Measurements from ENCODE around the gene DCHS2.

The DCHS2 gene

DNA sequence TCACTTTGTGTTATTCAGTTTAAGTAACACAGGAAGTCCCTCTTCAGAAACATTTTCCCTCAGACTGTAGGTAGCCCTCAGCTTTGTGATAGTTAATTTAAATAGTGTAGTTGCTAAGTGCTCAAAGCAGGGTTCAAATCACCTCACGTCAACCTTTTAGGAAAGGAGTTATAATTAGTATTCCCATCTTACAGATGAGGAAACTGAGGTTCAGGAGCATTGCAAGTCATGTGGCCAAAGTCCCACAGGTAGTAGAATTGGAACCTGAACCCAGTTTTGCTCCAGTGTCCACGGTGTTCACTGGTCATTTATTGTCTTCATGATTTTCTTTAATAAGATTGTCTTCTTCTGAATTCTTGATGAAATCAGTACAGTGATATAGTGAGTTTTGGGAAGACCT, 4.3 kb upstream of the DCHS2 start:
- WGBS (ENCODE audit: extremely low coverage, insufficient coverage, insufficient read length), result no CpG with 5 or more reads among the region's 2 CpGs
- peaks cover 3 to 7% of the 10 kb centered on the region in 2 experiments for H3K4me1 ChIP-seq (ENCODE audit: control insufficient read depth in 1 of 2, insufficient read depth in 2 of 2, low read length in 2 of 2)

DNA sequence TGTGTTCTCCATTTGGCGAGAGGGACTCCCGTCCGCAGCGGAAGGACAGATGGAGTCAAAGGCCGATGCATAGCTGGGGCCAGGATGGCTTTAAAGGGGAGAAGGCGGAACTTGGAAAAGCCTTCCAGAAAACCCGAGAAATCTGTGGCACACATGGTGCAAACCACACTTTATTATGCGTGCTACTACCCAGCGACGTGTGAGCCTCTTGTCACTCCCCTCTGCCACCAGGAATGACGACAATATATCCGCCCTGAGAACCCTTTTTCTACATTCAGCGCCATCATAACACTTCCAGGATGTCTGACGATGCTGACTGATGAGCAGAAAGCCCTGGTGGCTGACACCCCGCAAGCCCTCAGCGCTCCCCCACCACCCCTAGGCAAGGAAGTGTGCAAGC, 689 bp upstream of the DCHS2 start:
- Histone ChIP-seq H3K4me2 (ENCODE audit: low read length) (peak overlapping the region; percentile 49), H3K9ac (ENCODE audit: low read length) (no peak overlapping the region), H3K18ac (ENCODE audit: low read length) (no peak overlapping the region), H3K4me1 (ENCODE audit: control insufficient read depth in 1 of 2, insufficient read depth in 2 of 2, low read length in 2 of 2) (peaks cover 9 to 11% of the 10 kb centered on the region in 2 experiments), H2AFZ (ENCODE audit: insufficient read depth, low read length, poor library complexity) (no peak overlapping the region), H3K4me3 (ENCODE audit: low read depth, low read length) (no peak overlapping the region), H4K12ac (ENCODE audit: low read depth, low read length) (no peak overlapping the region), H3K27me3 (ENCODE audit: insufficient read depth, low read length) (peaks cover 38% of the 10 kb centered on the region), H2BK12ac (ENCODE audit: low read length) (no peak overlapping the region), H3K23ac (ENCODE audit: low read length) (no peak overlapping the region), H2AK5ac (ENCODE audit: low read length) (no peak overlapping the region), H3K79me1 (ENCODE audit: low read length) (no peaks in the 10 kb centered on the region), H3K79me2 (ENCODE audit: control insufficient read depth, insufficient read depth, low read length, poor library complexity) (no peaks in the 10 kb centered on the region), H3K4ac (ENCODE audit: low read depth, low read length) (no peak overlapping the region), H4K91ac (ENCODE audit: low read depth, low read length) (no peak overlapping the region), H3K9me3 (ENCODE audit: insufficient read depth, low read depth, low read length) (peaks cover 22% of the 10 kb centered on the region), H3K36me3 (ENCODE audit: control insufficient read depth in 1 of 2, insufficient read depth in 2 of 2, low read length in 2 of 2) (no peaks in the 10 kb centered on the region), H2BK120ac (ENCODE audit: insufficient read depth, low read length, poor library complexity) (no peak overlapping the region), H3K14ac (ENCODE audit: low read length) (no peak overlapping the region), H2BK5ac (ENCODE audit: low read depth, low read length, poor library complexity) (no peak overlapping the region), H4K8ac (ENCODE audit: low read depth, low read length) (no peak overlapping the region), H3K27ac (ENCODE audit: low read depth, low read length) (no peak overlapping the region)
- WGBS (ENCODE audit: extremely low coverage, insufficient coverage, insufficient read length), result no CpG with 5 or more reads among the region's 16 CpGs
- no peak for DNase-seq

More for the DNA sequence above, 4.3 kb upstream of the DCHS2 start:
- Histone ChIP-seq H3K23ac (ENCODE audit: low read length) (no peak overlapping the region), H2BK5ac (ENCODE audit: low read depth, low read length, poor library complexity) (no peak overlapping the region), H2AFZ (ENCODE audit: insufficient read depth, low read length, poor library complexity) (no peak overlapping the region), H3K9me3 (ENCODE audit: insufficient read depth, low read depth, low read length) (peaks cover 4% of the 10 kb centered on the region), H2BK12ac (ENCODE audit: low read length) (no peak overlapping the region), H3K14ac (ENCODE audit: low read length) (no peak overlapping the region), H3K9ac (ENCODE audit: low read length) (no peak overlapping the region), H3K27me3 (ENCODE audit: insufficient read depth, low read length) (peaks cover 20% of the 10 kb centered on the region), H3K79me1 (ENCODE audit: low read length) (no peaks in the 10 kb centered on the region), H4K12ac (ENCODE audit: low read depth, low read length) (no peak overlapping the region), H4K91ac (ENCODE audit: low read depth, low read length) (no peak overlapping the region), H3K4me3 (ENCODE audit: low read depth, low read length) (no peak overlapping the region), H3K27ac (ENCODE audit: low read depth, low read length) (no peak overlapping the region), H3K36me3 (ENCODE audit: control insufficient read depth in 1 of 2, insufficient read depth in 2 of 2, low read length in 2 of 2) (no peaks in the 10 kb centered on the region), H3K4me2 (ENCODE audit: low read length) (no peak overlapping the region), H3K18ac (ENCODE audit: low read length) (no peak overlapping the region), H2AK5ac (ENCODE audit: low read length) (no peak overlapping the region), H3K4ac (ENCODE audit: low read depth, low read length) (no peak overlapping the region), H2BK120ac (ENCODE audit: insufficient read depth, low read length, poor library complexity) (no peak overlapping the region), H4K8ac (ENCODE audit: low read depth, low read length) (no peak overlapping the region), H3K79me2 (ENCODE audit: control insufficient read depth, insufficient read depth, low read length, poor library complexity) (no peaks in the 10 kb centered on the region)
- no peak for DNase-seq

DNA sequence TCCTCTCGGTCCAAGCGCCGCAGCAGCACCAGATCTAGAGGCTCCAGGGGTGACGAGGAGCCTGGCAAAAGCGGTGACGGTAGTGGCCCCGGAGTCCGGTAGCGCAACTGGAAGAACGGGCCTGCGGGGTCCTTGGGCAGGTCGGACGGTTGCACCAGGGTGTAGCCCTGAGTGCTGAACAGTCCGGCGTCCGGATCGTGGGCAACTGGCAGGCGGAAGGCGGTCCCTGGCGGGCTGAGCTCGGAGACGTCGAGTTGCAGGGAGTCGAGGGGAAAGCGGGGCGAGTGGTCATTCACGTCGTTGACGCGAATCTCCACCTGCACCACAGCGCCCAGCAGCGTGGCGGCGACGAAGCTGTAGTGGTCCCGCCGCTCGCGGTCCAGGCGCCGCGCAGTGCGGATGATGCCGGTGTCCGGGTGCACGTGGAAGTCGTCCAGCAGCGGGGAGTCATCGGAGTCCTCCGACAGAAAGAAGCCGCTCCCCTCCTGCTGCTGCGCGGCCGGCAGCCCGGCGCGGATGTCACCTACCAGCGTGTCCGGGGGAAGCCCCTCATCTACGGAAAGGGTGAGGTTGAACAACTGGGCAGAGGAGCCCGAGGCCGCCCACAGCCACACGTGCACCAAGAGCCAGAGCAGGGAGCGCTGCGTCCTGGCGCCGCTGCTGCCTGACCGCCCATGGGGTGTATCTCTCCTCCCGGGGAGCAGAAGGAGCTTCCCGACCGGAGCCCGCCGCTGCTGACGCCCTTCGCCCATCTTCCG, 837 bp downstream of the DCHS2 start:
- Histone ChIP-seq H3K9me3 (ENCODE audit: insufficient read depth, low read depth, low read length) (peaks cover 22% of the 10 kb centered on the region), H3K9ac (ENCODE audit: low read length) (no peak overlapping the region), H3K27me3 (ENCODE audit: insufficient read depth, low read length) (peaks cover 38% of the 10 kb centered on the region), H3K4me3 (ENCODE audit: low read depth, low read length) (no peak overlapping the region), H3K23ac (ENCODE audit: low read length) (no peak overlapping the region), H2BK12ac (ENCODE audit: low read length) (no peak overlapping the region), H3K18ac (ENCODE audit: low read length) (no peak overlapping the region), H3K79me1 (ENCODE audit: low read length) (no peaks in the 10 kb centered on the region), H3K36me3 (ENCODE audit: control insufficient read depth in 1 of 2, insufficient read depth in 2 of 2, low read length in 2 of 2) (no peaks in the 10 kb centered on the region), H3K4me2 (ENCODE audit: low read length) (peak overlapping the region; percentile 49), H2AFZ (ENCODE audit: insufficient read depth, low read length, poor library complexity) (no peak overlapping the region), H2BK5ac (ENCODE audit: low read depth, low read length, poor library complexity) (no peak overlapping the region), H3K4me1 (ENCODE audit: control insufficient read depth in 1 of 2, insufficient read depth in 2 of 2, low read length in 2 of 2) (peaks cover 9 to 11% of the 10 kb centered on the region in 2 experiments), H4K12ac (ENCODE audit: low read depth, low read length) (no peak overlapping the region), H2AK5ac (ENCODE audit: low read length) (no peak overlapping the region), H3K27ac (ENCODE audit: low read depth, low read length) (no peak overlapping the region), H3K79me2 (ENCODE audit: control insufficient read depth, insufficient read depth, low read length, poor library complexity) (no peaks in the 10 kb centered on the region), H2BK120ac (ENCODE audit: insufficient read depth, low read length, poor library complexity) (no peak overlapping the region), H4K8ac (ENCODE audit: low read depth, low read length) (no peak overlapping the region), H3K14ac (ENCODE audit: low read length) (no peak overlapping the region), H3K4ac (ENCODE audit: low read depth, low read length) (no peak overlapping the region), H4K91ac (ENCODE audit: low read depth, low read length) (no peak overlapping the region)
- no CpG with 5 or more reads among the region's 76 CpGs for WGBS (ENCODE audit: extremely low coverage, insufficient coverage, insufficient read length)
- DNase-seq, result no peak

DNA sequence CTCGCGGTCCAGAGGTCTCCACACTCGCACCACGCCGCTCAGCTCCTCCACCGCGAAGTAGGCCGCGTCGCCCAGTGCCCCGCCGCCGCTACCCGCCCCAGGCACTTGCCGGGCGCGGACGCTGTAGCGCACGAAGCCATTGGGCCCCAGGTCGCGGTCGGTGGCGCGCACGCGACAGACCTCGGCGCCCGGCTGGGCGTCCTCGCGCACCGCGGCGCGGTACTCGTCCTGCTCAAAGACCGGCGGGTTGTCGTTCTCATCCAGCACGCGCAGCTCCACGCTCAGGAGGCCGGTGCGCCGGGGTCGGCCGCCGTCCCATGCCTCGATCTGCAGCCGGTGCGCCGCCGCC, 1.4 kb downstream of the DCHS2 start:
- Histone ChIP-seq H4K12ac (ENCODE audit: low read depth, low read length) (no peak overlapping the region), H3K23ac (ENCODE audit: low read length) (no peak overlapping the region), H2BK5ac (ENCODE audit: low read depth, low read length, poor library complexity) (no peak overlapping the region), H3K9me3 (ENCODE audit: insufficient read depth, low read depth, low read length) (peaks cover 22% of the 10 kb centered on the region), H3K4me3 (ENCODE audit: low read depth, low read length) (no peak overlapping the region), H3K36me3 (ENCODE audit: control insufficient read depth in 1 of 2, insufficient read depth in 2 of 2, low read length in 2 of 2) (no peaks in the 10 kb centered on the region), H3K4me2 (ENCODE audit: low read length) (peak overlapping the region; percentile 49), H3K27ac (ENCODE audit: low read depth, low read length) (no peak overlapping the region), H3K18ac (ENCODE audit: low read length) (no peak overlapping the region), H2AFZ (ENCODE audit: insufficient read depth, low read length, poor library complexity) (no peak overlapping the region), H3K79me1 (ENCODE audit: low read length) (no peaks in the 10 kb centered on the region), H2BK120ac (ENCODE audit: insufficient read depth, low read length, poor library complexity) (no peak overlapping the region), H3K4me1 (ENCODE audit: control insufficient read depth in 1 of 2, insufficient read depth in 2 of 2, low read length in 2 of 2) (peaks cover 9 to 11% of the 10 kb centered on the region in 2 experiments), H4K91ac (ENCODE audit: low read depth, low read length) (no peak overlapping the region), H3K4ac (ENCODE audit: low read depth, low read length) (no peak overlapping the region), H2BK12ac (ENCODE audit: low read length) (no peak overlapping the region), H3K9ac (ENCODE audit: low read length) (no peak overlapping the region), H3K79me2 (ENCODE audit: control insufficient read depth, insufficient read depth, low read length, poor library complexity) (no peaks in the 10 kb centered on the region), H2AK5ac (ENCODE audit: low read length) (no peak overlapping the region), H3K14ac (ENCODE audit: low read length) (no peak overlapping the region), H3K27me3 (ENCODE audit: insufficient read depth, low read length) (peaks cover 38% of the 10 kb centered on the region), H4K8ac (ENCODE audit: low read depth, low read length) (no peak overlapping the region)
- no CpG with 5 or more reads among the region's 55 CpGs for WGBS (ENCODE audit: extremely low coverage, insufficient coverage, insufficient read length)
- no peak for DNase-seq
